Retina (tissue), 1 donor: ENCODE measurements around the gene TULP4.
A peak's percentile ranks its signal among the peaks of the same experiment; 100 is the strongest.

ENCODE experiments used
- DNase-seq: peaks from one replicate; pipeline ENCODE4 v3.0.0-alpha.2; 2016

Gene TULP4, protein sequence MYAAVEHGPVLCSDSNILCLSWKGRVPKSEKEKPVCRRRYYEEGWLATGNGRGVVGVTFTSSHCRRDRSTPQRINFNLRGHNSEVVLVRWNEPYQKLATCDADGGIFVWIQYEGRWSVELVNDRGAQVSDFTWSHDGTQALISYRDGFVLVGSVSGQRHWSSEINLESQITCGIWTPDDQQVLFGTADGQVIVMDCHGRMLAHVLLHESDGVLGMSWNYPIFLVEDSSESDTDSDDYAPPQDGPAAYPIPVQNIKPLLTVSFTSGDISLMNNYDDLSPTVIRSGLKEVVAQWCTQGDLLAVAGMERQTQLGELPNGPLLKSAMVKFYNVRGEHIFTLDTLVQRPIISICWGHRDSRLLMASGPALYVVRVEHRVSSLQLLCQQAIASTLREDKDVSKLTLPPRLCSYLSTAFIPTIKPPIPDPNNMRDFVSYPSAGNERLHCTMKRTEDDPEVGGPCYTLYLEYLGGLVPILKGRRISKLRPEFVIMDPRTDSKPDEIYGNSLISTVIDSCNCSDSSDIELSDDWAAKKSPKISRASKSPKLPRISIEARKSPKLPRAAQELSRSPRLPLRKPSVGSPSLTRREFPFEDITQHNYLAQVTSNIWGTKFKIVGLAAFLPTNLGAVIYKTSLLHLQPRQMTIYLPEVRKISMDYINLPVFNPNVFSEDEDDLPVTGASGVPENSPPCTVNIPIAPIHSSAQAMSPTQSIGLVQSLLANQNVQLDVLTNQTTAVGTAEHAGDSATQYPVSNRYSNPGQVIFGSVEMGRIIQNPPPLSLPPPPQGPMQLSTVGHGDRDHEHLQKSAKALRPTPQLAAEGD (N-terminal part only)

DNA sequence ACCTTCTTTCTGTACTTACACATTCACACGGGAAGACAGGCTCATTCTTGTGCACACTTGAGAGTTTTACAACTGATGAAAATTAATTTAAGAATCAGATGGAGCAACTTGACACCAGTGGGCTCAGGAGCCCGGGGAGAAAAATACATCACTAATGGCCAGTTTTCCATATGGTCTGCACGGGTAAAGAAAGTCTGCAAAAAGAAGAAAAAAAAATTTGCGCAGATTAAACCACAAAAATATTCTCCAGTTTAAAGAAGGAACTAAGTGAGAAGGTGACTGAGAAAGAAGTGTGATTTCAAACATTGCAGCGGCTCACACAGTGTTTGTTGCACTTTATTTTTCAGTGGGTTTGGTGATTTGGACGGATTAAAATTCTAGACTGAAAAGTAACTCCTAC, at the start of gene TULP4:
TULP4 (plus strand) TSS at position 301 of the 400 bp plus-strand sequence. CDS start 1,552 bp downstream, outside the sequence.
- no peak for DNase-seq

DNA sequence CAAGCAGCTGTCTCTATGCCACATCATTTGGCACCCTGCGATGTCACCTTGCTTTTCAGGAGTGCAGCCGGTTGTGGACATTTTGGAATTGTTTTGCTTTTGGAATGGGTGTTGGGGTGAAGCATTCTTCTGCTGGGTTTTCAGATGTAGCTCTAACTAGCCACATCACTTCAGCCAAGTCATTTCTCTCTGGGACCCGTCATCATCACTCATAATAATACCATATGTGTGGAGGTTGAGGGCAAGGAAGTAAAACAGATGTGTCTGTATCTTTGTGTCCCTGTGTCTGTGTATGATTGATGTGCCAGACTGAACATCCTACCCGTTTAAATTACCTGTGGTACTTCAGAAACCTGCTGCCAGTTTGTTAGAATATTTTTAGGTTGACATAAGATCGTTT, 49.5 kb upstream of the TULP4 start:
- DNase-seq: no peak

DNA sequence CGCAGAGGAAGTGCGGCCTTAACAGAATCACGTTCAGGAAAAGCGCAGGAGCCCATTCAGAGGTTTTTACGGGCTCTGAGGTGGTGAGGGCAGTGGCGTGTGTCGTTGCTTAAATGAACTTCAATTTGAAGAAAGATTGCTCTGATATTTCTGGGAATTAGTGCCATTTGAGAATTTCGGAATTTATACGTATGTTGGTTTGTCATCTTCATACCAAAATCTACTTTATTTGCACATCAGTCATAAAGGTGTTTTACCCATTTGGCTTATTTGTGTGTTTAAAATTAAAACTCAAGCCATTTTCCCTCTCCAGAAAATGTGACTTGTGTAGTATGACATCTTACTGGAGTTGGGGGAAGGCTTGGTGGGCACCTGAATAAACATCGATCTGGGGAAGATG, 48.1 kb upstream of the TULP4 start:
- no peak for DNase-seq

DNA sequence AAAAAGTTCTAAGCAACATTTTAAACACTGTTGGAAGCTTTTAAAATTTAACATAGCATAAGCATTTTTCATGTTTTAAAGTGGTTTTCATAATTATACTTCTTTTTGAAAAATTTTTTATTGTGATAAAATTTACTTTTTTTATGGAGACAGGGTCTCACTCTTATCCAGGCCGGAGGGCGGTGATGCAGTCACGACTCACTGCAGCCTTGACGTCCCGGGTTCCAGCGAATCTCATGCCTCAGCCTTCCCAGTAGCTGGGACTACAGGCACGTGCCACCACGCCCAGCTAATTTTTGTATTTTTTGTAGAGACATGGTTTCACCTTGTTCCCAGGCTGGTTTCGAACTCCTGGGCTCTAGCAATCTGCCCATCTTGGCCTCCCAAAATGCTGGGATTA, 46.1 kb upstream of the TULP4 start:
- no peak for DNase-seq

DNA sequence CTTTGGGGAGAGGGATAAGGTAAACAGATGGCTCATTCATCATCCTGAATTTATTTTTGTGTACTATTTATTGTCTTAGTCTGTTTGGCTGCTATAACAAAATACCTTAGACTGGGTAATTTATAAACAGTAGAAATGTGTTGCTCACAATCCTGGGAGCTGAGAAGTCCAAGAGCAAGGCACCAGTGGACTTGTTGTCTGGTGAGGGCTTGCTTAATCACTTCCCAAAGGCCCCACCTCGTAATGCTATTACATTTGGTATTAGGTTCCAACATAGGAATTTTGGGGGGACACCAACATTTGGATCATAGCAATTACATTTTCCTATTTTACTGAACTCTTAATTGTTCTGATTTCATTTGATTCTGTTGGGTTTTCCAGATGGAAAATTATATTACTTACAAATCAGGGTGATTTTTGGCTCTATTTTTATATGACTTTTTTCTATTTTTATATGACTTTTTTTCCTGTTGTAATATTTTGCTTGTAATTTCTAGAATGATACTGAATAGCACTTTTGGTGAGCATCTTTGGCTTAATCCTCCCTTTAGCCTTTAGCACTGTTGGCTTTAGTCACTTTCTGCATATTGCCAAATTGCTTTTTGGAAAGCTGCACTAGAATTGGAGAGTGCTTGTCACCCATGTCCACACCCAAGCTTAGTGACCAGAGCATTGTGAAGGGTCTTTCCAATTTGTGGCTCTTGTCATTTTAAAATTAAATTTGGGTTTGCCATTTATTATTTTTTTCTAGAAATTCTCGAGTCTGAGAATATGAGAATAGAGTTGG, 43.7 kb upstream of the TULP4 start:
- DNase-seq: no peak

DNA sequence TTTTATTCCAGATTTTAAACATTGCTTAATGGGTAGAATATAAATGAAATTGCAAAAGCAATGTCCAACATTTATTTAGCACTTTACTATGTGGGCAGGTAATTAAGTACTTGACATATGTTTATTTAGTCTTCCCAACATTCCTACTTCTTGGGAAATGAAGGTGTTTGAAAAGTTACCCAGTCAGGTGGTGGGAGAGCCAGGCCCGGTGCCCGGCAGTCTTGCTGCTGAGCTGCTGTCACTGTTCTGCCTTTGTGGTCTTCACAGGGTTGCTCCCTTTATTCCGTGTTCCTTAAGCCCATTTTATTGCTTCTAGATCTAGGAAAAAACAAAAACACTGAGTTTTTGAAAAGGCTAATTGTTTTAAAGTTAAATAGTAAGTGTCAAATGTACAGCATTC, 42.6 kb upstream of the TULP4 start:
- no peak for DNase-seq

DNA sequence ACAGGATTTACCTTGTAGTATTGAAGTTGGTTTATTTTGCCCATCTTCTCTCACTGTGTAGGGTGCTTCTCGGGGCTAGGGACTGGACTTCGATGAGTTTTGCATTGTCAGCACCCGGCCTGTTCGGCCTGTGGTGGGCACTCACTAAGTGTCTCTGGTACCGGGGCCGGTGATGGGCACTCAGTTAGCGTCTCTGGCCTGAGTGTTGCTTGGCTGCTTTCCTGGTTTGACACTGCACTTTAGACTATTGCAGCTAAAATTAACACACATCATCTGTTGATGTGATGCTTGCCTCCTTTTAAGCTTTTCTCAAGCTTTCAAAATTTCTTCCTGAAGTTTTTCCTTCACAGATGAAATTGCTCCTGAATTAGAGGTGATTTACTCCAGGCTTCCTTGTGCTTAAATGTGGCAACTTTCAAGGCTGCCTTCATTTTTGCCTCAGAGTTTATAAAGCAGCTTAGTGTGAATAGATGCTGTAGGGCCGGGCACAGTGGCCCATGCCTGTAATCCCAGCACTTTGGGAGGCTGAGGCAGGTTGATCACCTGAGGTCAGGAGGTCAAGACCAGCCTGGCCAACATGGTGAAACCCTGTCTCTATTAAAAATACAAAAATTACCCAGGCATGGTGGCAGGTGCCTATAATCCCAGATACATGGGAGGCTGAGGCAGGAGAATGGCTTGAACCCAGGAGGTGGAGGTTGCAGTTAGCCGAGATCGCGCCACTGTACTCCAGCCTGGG, 41.7 kb upstream of the TULP4 start:
- DNase-seq: no peak

DNA sequence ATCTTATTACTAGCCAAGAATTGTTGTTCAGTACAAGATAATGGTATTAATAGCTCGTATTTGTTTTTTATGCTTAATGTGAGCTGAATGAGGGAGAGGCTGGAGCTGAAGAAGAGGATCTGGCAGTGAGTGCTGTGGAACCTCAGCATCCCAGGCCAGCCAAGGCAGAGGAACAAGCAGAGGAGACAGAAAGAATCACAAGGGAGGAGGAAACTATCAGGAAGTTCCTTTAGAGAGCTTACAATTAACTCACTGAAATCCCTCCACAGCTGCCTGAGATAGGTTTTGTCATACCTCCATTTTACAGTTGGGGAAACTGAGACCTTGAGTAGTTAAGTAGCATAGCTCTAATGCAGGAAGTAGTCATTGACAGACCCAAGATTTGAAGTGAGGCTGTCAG, 39.9 kb upstream of the TULP4 start:
- no peak for DNase-seq

DNA sequence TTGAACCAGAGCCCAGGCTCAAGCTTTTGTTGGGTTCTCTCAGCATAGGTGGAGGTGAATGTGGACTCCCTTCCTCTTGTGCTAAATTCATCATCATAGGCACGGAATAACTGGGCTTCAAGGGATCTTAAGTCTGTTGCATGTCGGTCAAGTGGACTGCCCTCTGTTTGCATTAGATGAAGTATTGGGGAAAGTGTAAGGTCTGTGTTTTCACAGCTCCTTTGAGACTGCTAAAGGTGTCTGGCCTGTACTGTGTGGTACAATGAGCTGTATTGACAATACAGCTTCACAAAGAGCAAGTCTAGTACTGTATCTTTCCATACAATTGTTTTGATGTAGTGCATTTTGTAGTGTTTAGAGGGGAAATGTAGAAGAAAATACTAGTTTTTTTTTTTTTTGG, 34.3 kb upstream of the TULP4 start:
- DNase-seq: no peak

DNA sequence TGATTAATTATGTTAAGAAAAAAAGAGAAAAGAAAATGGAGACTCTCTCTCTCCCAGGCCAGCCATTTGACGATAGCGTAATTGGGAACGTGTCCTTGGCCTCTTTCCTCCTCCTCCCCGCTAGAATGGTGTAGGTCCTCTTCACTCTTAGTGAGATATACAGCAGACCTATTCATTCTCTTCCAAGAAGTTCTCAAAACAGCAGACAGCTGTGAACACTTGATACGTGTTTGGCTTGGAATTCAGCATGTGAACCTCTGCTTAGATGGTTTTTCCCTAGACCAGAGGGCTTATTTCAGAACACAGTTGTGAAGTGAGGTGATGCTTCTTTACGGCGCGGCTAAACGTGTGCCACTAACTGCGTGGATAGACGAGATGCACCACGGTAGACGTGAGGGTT, 32.6 kb upstream of the TULP4 start:
- DNase-seq: no peak

DNA sequence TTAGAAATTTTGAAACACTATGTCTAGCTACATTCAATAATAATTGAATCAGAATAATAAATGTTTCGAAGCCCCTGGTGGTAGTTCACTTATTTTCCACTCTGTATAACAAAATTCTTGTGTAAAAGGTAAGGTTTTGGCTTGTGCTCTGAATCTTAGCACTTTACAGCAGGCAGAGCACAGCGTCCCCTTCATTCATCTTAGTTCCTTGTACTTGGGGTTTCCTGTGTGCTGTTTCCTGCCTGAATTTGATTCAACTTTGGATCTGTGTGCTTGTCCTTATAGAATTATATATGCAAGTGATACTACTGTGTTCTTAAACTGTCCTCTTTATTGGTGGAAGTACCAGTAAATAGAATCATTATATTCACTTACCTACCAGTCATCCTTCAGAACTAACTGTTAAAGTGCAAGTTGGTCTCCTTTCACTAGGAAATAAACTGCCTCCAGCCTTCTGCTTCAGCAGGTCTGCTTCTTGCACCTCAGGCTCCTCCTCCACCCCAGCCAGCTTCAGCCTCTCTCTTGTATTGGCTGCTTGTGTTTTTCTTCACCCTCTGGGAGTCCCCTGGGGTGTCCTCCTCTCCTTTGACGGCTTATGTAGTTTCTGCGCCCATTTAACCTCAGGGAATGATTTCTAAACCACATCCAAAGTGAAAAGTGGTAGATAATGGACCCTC, 28.8 kb upstream of the TULP4 start:
- DNase-seq: peak; percentile 22

DNA sequence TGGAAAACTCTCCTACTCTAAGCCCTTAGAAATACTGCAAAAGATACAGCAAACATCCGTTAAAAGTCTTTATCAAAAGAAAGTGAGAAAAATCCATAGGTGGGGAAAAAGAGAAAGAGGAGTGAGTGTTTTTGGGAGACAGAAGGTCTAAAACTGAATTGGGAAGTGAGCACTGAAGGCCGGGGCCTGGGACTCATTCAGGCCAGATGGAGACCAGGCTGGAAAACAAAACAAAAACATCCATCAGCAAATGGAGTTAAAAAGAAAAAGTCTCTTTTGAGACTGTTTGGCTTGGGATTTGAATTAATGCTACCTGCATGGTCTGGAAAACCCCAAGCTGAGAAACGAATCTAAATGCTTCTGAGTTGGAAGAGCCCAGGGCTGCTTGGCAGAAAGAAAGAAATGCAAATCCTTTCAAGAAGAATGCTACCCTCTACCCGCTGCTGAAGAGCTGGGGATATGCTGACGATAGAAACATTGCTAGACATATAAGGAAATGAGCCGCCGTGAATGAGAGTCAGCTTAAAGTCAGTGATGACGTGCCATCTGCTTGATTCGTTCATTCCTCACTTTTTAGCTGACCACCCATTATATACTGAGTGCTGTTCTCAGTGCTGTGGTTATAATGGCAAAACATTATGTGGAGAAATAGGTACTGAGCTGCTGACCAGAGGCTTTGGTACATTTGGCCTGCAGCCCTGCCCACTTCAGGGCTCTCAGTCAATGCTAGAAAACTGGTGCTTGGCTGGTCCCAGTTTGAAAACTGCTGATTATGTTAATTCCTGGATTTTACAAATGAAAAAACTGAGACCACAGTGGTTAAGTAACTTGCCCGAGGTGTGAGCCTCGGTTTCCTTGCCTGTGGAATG, 28.0 kb upstream of the TULP4 start:
- peak; percentile 9 for DNase-seq

DNA sequence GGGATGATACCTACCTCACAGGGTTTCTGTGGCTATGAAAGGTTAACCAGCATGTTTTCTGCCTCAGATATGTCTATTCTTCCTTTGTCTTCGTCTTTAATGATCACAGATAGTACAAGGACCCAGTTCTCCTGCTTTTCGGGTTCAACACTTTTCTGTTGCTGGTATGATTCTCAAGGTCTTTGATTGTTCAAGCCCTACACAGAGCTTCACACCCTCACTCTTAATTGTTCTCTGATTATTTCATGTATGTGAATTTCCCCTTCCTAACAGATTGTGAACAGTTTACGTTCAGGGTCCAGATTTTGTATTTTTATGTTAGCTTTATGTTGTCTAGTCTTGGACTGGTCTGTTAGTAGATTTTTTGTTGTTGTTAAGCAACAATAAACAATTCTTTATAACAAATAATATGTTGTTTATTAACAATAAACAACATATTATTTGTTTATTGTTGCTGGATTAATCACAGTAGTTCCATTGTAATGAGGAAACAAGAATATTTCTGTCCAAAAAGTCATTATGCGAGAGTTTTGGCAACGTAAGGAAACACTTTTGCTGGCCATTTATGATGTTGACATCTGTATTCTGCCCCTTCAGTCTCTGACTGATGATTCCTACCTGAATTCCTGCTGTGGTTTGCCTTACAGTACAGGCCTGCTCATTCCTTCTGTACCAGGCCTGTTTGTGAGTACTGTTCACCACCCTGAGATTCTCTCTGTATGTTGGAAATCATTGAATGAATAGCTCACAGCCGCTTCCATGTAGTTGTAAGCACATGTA, 27.2 kb upstream of the TULP4 start:
- no peak for DNase-seq

DNA sequence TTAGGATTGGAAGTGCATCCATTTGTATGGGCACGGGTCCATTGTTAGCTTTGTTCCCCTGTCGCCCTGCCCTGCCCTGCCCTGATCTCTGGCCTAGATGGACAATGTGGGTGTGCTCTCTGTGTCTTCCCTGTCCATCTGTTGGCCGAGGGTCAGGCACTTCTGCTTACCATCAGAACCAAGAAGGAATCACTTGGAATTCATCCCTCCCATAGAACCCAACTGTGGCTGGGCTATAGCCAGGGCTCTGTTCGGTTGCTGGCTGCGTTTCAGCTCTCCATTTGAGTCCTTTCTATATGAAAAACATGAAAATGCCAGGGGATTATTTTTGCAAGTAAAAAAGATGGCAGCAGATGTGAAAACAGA, 26.6 kb upstream of the TULP4 start:
- DNase-seq: no peak

DNA sequence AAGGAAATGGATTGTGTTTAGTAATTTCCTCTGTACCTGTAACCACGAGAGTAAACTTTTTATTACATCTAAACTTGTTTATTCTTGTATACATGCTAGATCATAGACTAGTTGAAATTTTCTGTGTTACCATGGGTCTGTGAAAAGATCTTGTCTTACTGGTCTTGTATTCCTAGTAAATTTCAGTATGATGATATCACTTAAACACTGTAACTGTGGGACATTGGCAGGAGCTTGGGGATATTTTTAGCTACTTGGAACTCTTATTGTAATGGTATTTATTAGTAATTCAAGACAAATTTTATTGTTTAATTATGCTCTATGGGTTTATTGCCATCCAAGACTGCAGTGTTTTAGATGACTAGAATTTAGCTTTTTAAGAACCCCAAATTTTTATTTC, 25.9 kb upstream of the TULP4 start:
- no peak for DNase-seq

DNA sequence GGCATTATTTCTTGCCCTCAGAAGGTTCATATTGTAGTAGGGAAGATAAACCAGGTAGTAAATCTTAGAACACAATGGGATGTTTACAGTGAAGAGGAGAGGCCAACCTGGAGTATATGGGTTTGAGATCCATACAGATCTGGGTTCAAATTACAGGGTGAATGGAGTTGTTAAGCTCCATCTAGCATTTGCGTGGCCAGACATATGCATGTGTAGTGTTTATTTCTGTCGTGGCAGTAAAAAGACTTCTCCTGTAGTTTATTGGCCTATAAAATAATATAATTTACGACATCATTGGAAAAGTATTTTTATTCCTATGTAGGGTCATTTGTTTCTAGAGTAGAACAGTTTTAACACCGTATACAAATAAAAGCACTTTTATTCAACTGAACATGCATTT, 25.2 kb upstream of the TULP4 start:
- no peak for DNase-seq

DNA sequence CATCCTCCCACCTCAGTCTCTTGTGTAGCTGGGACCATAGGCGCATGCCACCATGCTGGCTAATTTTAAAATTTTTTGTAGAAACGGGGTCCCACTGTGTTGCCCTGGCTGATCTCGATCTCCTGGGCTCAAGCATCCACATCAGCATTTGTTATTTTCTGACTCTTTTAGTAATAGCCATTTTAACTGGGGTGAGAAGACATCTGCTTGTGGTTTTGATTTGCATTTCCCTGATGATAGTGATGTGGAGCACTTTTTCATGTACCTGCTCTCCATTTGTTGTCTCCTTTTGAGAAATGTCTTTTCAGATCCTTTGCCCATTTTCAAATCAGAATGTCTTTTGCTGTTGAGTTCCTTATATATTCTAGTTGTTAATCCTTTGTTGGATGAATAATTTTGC, 22.2 kb upstream of the TULP4 start:
- no peak for DNase-seq

DNA sequence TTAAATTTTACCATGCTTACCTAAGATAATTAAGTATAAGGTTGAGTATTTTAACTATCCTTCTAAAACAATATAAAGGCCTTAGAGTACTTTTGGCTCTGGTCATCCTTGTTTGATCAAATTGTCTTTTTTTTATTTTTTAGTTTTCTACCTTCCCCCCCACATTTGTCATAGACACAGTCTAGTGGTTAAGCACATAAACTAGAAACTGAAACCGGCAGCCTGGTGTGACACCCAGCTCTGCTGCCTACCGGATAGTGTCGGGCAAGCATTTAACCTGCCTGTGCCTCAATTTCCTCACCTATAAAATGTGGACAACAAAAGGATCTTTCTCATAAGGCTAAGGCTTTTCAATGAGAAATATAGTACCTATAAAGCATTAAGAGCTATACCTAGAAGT, 21.6 kb upstream of the TULP4 start:
- DNase-seq: no peak

DNA sequence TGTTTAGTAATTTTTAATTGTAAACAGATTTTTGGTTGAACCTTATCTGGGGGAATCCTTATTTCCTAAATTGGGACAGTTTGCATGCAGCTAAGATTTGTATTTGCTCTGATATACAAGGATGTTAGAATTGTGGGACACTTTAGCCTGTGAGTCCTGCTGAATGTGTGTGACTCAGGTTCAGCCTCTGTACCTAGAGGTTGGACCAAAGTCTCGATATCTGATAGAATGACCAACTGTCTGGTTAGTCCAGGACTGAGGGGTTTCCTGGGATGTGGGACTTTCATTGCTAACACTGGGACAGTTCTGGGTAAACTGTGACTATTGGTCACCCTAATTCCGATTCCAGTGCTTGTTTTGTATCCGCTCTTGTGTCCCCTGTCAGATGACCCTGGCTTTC, 20.2 kb upstream of the TULP4 start:
- DNase-seq: no peak

DNA sequence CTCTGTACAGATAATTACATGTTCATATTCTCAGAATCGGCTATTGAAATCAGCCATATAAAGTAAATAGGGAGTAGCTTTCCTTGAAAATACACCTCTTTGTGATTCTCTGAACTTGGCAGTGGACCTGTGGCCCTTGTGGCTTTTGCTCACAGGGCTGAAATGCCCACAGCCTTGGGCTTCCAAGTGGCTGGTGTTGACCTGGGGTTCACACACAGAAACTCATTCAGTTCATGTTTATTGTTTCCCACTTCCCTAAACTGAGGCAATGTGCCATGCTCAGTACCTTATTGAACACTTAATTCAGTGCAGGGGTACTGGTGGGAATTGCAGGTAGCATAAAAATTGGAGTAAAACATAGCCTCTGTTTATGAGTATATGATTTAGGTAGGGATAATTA, 19.1 kb upstream of the TULP4 start:
- DNase-seq: no peak
